ENCODE measurements around the gene ZNF93.

DNA sequence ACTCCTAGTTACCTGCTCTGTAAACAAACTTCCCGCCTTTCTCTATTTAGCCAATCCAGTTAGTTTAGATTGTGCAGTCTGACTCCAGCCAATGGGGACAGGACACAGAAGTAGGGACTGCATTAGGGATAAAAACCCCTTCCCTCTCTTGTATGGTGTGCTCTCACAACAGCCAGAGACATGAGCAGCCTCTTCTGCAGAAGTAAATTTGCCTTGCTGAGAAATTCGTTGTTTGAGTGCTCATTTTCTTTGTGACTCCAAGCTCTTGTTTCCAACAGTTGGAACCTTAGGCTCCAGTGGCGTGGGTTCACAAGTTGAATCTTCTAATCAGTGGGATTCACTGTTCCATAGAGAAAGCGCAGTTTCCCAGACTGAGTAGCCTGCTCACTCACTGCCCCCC is 66.1 kb downstream of the ZNF93 start:
- TF ChIP-seq CTCF (IDR thresholded peaks at IDR 0.05) (no peak), POLR2A (IDR thresholded peaks at IDR 0.05) (no peak)

Measured in uterus (tissue), 2 donors.